Measurements from ENCODE around the gene CIAPIN1.

The CIAPIN1 gene

DNA sequence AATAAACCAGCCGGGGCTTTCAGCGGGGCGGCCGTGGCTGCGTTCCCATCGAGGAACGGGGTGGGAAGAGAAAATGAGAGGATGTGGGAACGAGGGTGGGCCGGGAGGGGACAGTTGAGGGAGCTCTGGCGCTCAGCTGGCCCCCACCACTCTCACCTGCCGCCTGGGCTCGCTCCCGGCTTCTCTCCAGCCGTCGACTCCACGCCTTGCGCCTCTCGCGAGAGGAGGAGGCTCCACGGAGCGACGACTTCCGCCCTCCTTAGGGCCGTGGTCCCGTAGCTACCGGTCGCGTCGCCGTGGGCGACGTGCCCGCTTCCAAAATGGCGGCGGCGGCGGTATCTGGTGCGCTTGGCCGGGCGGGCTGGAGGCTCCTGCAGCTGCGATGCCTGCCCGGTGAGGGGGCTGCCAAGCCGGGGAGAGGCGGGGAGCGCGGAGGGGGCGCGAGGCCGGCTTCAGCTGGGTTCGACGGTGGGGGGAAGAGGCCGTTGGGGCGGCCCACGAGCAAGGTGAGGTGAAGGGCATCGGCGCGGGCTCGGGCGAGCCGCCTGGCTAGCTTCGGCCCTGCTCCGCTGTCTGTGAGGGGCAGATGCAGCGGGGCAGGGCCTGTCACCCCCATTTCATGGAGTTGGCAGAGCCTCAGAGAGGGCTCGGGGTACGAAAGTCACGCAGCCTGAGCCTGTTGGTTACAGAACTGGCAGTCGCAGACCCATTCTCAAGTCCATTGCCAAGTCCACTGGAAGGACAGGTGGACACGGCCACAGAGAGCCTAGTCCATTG is at the start of gene CIAPIN1, which contains the start of gene COQ9:
TSS of gene CIAPIN1 (minus strand) at position 200 of the 777 bp plus-strand sequence. CDS start 6,457 bp downstream, outside the sequence.
TSS of gene COQ9 (plus strand) at position 294 of the 777 bp plus-strand sequence. CDS start at position 321, 27 bp downstream.
- Mint-ChIP-seq H3K36me3 (peaks cover 10% of the 10 kb centered on the region), H3K27ac (peak within 1 kb of the TSS; percentile 95), H3K9me3 (no peaks in the 10 kb centered on the region), H3K27me3 (no peaks in the 10 kb centered on the region), H3K4me1 (peaks cover 20% of the 10 kb centered on the region), H3K4me3 (peak within 1 kb of the TSS; percentile 95)
- peak; percentile 100 for ATAC-seq

DNA sequence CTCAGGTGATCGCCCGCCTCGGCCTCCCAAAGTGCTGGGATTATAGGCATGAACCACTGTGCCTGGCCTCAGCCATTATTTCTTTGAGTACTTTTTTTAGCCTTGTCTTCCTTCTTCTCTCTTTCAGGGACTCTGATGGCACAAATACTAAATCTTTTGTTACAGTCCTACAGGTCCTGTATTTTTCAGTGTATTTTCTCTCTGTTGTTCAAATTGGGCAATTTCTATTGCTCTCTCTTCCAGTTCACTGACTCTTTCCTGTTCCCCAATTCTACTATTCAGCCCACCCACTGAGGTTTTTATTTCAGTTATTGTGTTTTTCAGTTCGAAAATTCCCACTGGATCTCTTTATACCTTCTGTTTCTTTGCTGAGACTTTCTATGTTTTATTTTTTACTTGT is 46.6 kb upstream of the CIAPIN1 start:
- H3K27me3 Mint-ChIP-seq = peaks cover 14% of the 10 kb centered on the region
- no peak overlapping the region for H3K27ac Mint-ChIP-seq
- ATAC-seq = no peak
- no peak overlapping the region for H3K4me3 Mint-ChIP-seq
- H3K4me1 Mint-ChIP-seq = peaks cover 11% of the 10 kb centered on the region
- no peaks in the 10 kb centered on the region for H3K9me3 Mint-ChIP-seq
- H3K36me3 Mint-ChIP-seq = no peaks in the 10 kb centered on the region

DNA sequence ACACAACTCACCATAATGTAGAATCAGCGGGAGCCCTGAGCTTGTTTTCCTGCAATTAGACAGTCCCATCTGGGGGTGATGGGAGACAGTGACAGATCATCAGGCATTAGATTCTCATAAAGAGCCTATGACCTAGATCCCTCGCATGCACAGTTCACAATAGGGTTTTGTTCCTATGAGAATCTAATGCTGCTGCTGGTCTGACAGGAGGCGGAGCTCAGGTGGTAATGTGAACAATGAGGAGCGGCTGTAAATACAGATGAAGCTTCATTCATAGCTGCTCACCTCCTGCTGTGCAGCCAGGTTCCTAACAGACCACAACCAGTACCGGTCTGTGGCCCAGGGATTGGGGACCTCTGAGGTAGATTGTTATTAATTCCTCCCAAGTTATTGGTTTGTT is 42.0 kb upstream of the CIAPIN1 start:
- Mint-ChIP-seq H3K4me3 (no peak overlapping the region), H3K36me3 (no peaks in the 10 kb centered on the region), H3K9me3 (no peaks in the 10 kb centered on the region), H3K4me1 (peaks cover 37% of the 10 kb centered on the region), H3K27me3 (peaks cover 19% of the 10 kb centered on the region), H3K27ac (no peak overlapping the region)
- no peak for ATAC-seq

DNA sequence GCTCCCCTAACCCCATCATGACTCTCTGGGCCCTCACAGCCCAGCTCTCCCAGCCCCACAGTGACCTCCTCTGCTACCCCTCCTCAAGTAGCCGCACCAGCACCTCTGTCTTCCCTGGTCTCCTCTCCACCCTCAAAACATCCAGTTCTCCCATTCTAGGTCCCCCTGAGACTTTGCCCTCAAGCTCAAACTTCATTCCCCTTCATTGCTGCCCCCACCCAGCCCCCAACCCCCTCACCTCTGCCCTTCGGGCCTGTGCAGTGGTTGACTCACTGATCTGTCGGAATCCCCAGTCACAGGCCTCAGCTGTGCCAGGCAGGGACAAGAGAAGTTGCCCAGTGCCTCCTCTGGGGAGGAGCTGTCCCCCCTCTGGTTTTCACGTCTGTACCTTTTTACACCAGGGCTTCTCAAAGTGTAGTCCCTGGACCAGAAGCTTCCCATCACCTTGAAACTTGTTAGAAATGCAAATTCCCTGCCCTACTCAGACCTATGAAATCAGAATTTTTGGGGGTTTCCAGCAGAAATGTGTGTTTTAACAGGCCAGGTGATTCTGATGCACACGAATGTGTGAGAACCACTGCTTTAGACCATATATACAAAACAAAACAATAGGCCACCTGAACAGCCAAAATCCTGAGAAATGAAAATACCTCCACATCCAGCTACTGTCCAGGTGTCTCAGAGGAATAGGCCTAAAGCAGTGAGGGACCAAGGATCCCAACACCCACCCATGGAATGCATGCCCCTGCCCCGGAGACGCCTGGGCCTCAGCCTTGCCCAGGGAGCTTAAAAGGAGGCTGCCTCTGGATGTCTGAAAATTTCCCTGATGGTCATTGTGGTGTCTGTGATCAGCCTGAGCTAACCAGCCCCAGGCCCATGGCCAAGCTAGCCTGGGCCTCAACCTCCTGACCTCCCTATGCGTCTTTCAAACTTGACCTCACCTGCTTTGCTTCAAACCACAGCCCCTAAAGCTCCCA is 40.0 kb upstream of the CIAPIN1 start:
- ATAC-seq = no peak
- Mint-ChIP-seq H3K27ac (peak overlapping the region; percentile 87), H3K4me1 (peaks cover 29% of the 10 kb centered on the region), H3K4me3 (peak overlapping the region; percentile 80), H3K36me3 (no peaks in the 10 kb centered on the region), H3K27me3 (peaks cover 19% of the 10 kb centered on the region), H3K9me3 (no peaks in the 10 kb centered on the region)

DNA sequence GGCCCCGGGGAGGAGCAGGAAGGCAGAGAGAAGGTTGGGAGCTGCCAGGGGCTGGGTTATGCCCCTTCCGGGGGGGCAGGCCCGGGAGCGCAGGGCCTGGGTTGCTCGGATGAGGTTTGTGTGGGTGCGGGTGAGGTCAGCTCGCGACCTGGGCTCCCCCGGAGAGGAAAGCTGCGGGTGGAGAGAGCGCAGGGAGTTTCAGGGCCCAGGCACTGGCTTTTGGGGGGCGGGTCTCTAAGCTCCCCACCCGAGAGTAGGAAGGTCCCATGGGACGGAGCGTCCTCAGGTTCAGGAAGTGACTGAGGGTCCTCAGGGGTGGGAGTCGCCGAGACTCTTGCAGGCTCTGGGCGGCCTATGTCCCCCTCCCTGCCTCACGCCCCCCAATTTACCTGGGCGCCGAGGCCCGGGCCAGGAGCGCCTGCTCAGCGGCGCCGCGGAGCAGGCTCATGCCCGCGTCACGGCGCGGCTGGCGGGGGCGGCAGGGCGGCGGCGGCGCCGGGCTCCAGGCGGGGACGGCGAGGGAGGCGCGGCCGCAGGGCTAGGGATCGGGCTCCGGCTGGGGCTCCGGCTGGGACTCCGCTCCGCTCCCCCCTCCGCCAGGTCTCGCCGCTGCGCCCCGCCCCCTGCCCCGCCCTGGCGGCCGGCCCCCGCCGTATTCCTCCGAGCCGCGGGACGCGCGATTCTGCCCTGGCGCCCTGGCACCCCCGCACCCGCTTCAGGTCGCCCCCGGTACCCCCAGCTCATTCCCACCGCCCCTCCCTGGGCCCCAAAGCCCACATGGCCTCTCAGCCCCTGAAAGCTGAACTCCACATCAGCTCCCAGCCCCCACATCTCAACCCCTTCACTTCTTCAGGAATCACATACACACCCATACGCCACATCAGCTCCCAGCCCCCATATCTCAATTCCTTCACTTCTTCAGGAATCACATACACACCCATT is 39.0 kb upstream of the CIAPIN1 start, which contains the start of gene DOK4:
TSS of gene DOK4 (minus strand) at position 578 of the 942 bp plus-strand sequence. CDS start 6,986 bp downstream, outside the sequence.
- peak; percentile 94 for ATAC-seq
- Mint-ChIP-seq H3K4me1 (peaks cover 29% of the 10 kb centered on the region), H3K9me3 (no peaks in the 10 kb centered on the region), H3K27me3 (peaks cover 28% of the 10 kb centered on the region), H3K4me3 (peak within 1 kb of the TSS; percentile 88), H3K36me3 (no peaks in the 10 kb centered on the region), H3K27ac (peak within 1 kb of the TSS; percentile 87)

DNA sequence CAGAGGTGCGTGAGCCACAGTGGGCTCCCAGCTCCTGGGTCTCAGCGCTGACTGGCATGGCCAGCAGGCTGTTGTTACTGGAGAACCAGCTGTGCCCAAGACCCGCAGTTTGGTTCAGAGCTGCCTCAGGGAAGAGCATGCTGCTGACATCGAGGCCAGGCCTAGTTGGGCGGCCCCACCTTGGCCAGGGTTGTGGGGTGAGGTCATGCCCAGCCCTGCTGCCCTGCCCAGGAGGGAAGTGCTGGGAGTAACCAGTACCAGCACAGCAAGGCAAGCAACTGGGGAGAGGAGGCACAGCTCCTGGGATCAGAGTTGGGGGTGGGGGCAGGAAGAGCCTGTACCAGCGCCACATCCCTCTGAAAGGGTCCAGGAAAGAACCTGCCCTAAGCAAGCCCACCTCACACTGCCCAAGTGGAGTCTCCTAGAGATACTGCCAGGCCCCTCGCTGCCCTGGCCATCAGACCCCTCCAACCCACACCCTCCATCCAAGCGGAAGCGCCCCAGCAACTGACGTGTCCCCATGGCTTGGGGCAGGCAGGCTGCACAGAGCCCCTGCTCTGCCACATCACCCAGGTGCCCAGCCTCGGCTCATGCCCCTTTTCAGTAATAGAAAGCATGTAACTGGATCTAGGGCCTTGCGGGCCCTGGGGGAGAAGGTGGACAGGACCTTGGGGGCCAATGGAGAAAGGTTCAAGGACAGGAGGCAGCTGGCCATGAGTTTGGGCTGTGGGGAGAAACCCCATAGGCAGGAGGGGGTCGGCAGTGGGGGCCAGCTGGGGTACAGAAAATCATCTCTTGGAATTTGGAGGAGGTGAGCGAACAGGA is 38.1 kb upstream of the CIAPIN1 start:
- peak overlapping the region; percentile 88 for H3K4me3 Mint-ChIP-seq
- H3K27me3 Mint-ChIP-seq = peaks cover 37% of the 10 kb centered on the region
- no peaks in the 10 kb centered on the region for H3K36me3 Mint-ChIP-seq
- peaks cover 31% of the 10 kb centered on the region for H3K4me1 Mint-ChIP-seq
- peak overlapping the region; percentile 87 for H3K27ac Mint-ChIP-seq
- ATAC-seq = no peak
- no peaks in the 10 kb centered on the region for H3K9me3 Mint-ChIP-seq

DNA sequence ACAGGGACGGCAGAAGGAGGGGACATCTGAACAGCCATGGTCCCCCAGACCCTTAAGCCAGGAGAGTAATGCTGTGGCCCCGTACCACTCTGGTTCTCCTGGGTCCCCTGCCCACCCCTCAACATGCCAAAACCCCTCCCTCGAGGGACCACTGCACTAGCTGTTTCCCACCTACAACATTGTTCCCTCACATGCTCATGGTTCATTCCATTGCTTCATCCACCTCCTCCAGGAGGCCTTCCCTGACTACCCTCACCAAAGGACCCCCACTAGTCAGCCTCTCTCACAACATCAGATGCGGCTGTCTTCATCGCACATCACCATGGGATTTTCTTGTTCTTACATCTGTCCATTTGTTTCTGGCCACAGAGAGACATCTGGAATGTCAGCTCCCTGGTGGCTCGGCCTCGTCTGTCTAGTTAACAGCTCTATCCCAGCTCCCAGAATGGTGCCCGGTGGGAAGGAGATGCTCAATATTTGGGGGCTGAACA is 37.4 kb upstream of the CIAPIN1 start:
- no peaks in the 10 kb centered on the region for H3K9me3 Mint-ChIP-seq
- no peak overlapping the region for H3K27ac Mint-ChIP-seq
- no peak for ATAC-seq
- H3K4me3 Mint-ChIP-seq = no peak overlapping the region
- H3K36me3 Mint-ChIP-seq = no peaks in the 10 kb centered on the region
- peaks cover 37% of the 10 kb centered on the region for H3K4me1 Mint-ChIP-seq
- peaks cover 40% of the 10 kb centered on the region for H3K27me3 Mint-ChIP-seq

DNA sequence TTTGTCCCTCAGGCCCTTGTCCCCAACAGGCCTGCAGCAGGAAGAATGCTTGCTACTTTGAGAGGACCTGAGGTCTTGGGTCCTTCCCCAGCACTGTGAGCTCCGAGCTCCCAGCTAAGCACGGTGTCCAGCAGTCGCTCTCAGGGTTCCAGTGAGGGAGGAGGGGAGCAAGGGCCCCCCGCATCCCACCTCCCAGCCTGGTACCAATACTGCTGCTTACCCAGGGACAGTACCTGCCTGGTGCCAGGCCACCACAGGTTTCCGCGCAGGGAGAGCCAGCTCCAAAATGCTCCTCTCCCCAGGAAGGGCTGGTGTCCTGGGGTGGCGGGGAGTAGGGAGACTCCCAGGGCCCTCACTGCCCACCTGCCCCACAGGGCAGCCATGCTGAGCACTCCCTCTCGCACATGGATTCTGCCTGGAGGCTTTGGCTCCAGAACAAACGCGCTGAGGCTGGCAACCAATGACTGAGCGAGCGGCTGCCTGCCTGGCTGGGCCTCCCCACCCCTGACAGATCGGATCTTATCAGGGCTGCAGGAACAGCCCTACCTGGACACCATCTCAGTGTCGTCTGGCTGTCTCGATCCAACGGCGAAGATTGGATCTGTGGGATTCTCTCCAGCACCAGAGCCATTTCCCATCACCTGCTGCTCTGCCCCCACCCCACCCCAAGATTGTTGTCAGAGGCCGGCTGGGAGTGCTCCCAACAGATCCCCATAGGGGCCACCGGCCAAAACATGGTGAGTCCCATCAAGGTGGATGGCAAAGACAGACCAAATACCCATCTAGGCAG is 36.7 kb upstream of the CIAPIN1 start:
- no peak overlapping the region for H3K27ac Mint-ChIP-seq

DNA sequence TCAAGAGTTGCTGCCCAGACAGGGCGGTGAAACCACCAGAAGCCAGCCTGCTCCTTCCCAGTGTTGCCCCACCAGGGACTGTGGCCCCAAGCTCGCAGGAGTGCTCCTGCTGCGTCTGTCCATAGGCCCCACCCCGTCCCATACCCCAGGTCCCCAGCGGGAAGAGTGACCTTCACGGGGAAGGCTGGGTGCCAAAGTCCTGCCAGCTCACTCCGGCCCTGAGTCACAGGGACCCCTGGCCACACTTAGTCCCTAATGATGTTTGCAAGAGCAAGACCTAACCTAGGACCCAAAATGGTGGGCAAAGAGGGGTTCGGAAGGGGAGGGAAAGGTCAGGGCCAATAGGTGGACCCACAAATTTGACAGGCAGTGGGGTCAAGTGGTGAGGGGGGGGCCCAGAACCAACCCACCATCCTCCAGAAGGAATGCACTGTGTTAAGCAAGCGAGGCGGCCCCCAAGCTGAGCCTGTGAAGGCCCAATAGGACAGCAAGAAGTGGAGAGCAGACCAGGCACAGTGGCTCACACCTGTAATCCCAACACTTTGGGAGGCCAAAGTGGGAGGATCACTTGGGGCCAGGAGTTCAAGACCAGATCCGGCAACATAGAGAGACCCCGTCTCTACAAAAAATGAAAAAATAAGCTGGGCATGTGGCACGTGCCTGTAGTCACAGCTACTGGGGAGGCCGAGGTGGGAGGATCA is 35.8 kb upstream of the CIAPIN1 start:
- H3K27me3 Mint-ChIP-seq = peaks cover 40% of the 10 kb centered on the region
- ATAC-seq = no peak
- H3K4me1 Mint-ChIP-seq = peaks cover 53% of the 10 kb centered on the region

More for the DNA sequence above, 36.7 kb upstream of the CIAPIN1 start:
- H3K27me3 Mint-ChIP-seq = peaks cover 40% of the 10 kb centered on the region
- H3K36me3 Mint-ChIP-seq = no peaks in the 10 kb centered on the region
- no peak overlapping the region for H3K4me3 Mint-ChIP-seq
- H3K9me3 Mint-ChIP-seq = no peaks in the 10 kb centered on the region
- ATAC-seq = no peak
- H3K4me1 Mint-ChIP-seq = peaks cover 44% of the 10 kb centered on the region

DNA sequence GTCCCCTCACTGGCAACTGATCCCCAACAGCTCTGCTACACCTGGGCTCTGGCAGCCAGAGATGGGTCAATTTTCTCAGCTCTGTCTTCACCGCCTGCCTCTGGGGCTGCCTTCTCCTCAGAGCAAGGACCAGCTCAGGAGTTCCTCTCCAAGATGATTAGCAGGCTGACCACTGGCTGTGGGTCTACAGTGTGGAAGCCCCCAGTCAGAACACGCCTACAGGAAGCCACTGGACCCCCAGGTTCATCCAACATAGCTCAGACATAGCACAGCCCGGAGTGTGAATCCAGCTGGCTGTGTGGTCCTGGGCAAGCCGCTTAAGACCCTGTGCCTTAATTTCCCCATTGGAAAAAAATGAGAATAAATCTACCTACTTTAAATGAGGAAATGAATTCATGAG is 34.2 kb upstream of the CIAPIN1 start:
- ATAC-seq = no peak
- H3K4me3 Mint-ChIP-seq = no peak overlapping the region
- H3K4me1 Mint-ChIP-seq = peaks cover 48% of the 10 kb centered on the region
- no peak overlapping the region for H3K27ac Mint-ChIP-seq
- H3K36me3 Mint-ChIP-seq = no peaks in the 10 kb centered on the region
- H3K9me3 Mint-ChIP-seq = no peaks in the 10 kb centered on the region
- H3K27me3 Mint-ChIP-seq = peaks cover 40% of the 10 kb centered on the region

More for the DNA sequence above, 35.8 kb upstream of the CIAPIN1 start:
- H3K36me3 Mint-ChIP-seq = no peaks in the 10 kb centered on the region
- no peaks in the 10 kb centered on the region for H3K9me3 Mint-ChIP-seq
- H3K27ac Mint-ChIP-seq = no peak overlapping the region
- no peak overlapping the region for H3K4me3 Mint-ChIP-seq

DNA sequence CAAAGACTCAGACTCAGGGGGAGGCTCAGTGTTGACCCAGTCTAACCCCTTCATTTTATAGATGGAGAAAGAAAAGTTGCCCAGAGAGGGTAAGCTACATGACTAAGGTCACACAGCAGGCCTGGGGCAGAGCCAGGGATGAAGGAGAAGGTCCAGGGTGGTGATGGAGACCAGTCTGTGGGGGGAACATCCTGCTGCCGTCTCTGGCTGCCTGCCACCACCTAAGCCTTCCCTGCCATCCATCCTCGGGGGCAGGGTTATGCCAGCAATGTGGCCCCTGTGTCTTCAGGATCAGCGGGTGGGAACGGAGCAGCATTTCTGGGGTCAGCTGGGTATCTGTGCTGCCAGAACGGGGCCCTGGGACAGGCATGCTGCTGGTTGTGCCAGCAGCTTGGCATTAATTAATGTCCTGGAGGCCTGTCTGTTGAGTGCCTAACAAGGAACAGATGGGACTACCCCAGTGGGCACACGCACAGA is 33.6 kb upstream of the CIAPIN1 start:
- peaks cover 39% of the 10 kb centered on the region for H3K27me3 Mint-ChIP-seq

DNA sequence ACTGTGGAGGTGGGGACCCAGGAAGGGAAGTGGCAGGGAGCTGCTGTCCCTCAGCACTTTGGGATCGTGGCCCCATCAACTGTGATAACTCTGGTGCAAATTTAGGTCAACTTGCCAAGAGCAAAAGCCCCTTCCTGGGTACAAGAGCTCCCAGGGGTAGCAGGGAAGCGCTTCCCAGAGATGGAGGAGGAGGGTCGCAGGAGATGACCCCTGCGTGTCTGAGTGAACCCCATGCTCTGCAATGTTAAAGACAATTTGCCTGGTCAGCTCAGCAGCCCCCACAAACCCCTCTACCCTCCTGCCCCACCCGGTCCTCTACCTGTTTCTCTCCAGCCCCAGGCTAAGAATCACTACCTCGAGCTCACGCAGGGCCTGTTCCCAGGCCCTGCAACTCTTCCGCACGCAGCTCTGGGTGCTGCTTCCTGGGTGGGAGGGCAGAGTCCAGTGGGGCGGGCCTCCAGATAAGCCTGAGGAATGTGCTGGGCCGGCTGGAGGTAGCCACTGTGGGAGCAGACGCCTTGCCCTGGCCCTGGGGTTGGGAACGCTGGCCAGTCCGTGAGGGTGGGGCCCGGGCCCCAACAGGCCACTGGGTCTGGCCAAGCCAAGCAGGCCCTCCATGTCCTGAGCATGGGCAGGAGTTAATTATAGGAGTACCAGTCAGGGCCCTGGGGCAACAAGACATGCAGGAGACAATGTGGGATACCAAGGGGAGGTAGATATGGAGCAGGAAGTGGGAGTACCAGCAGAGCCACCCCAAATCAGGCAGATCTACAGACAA is 33.0 kb upstream of the CIAPIN1 start:
- peak overlapping the region; percentile 24 for H3K27ac Mint-ChIP-seq
- no peak overlapping the region for H3K4me3 Mint-ChIP-seq
- no peaks in the 10 kb centered on the region for H3K9me3 Mint-ChIP-seq
- no peaks in the 10 kb centered on the region for H3K36me3 Mint-ChIP-seq
- ATAC-seq = no peak
- H3K4me1 Mint-ChIP-seq = peaks cover 50% of the 10 kb centered on the region
- H3K27me3 Mint-ChIP-seq = peaks cover 33% of the 10 kb centered on the region

More for the DNA sequence above, 33.6 kb upstream of the CIAPIN1 start:
- Mint-ChIP-seq H3K36me3 (no peaks in the 10 kb centered on the region), H3K9me3 (no peaks in the 10 kb centered on the region), H3K27ac (no peak overlapping the region), H3K4me1 (peaks cover 50% of the 10 kb centered on the region), H3K4me3 (no peak overlapping the region)
- no peak for ATAC-seq

All from stimulated activated memory B cell treated with anti-CD40 and anti-IgM and Interleukin-4, amounts not matched to agents 10 μg/mL and 1 μg/mL and 100 μg/mL, for 72 hours (primary cell).